ENCODE results near the gene SYNC.
A peak's percentile ranks its signal among the peaks of the same experiment; 100 is the strongest.
"Not testable (repeated sequence)": the region's sequence is repeated elsewhere in the genome, so short reads cannot be mapped to it uniquely, and the experiment has no call there.

The SYNC gene

GRCh38 chr1:32659581-32659980 is 43.0 kb downstream of the SYNC start:
- FAIRE-seq (no peak), DNase-seq (ENCODE audit: insufficient read length, low spot score) (no peak)
- TF ChIP-seq POLR2A (IDR thresholded peaks at IDR 0.05; ENCODE audit: low read depth, low read length), result no peak

DNA sequence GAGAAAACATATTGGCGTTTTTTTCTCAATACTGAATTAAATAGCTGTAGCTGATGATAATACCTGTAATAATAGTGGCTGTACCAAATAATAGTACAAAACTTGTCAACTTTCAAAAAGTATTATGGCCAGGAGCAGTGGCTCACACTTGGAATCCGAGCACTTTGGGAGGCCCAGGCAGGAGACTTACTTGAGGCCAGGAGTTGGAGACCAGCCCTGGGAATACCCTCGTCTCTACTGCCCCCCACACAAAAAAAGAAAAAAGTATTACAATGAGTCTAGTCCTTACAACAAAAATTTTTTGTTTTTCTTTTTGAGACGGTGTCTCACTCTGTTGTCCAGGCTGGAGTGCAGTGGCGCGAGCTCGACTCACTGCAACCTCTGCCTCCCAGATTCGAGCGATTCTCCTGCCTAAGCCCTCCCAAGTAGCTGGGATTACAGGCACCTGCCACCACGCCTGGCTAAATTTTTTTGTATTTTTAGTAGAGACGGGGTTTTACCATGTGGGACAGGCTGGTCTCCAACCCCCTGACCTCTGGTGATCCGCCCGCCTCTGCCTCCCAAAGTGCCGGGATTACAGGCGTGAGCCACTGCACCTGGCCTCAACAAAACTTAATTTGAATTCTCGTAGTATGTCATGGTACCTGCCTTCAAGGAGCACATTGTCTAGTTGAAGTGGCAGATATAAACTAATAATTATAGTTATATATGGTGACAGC is 50.2 kb downstream of the SYNC start:
- TF ChIP-seq POLR2A (IDR thresholded peaks at IDR 0.05; ENCODE audit: low read depth, low read length), result no peak
- DNase-seq (ENCODE audit: insufficient read length, low spot score) (no peak), FAIRE-seq (no peak)

GRCh38 chr1:32651461-32652073 is 51.0 kb downstream of the SYNC start:
- no peak for FAIRE-seq
- DNase-seq (ENCODE audit: insufficient read length, low spot score), result peak; percentile 41
- TF ChIP-seq POLR2A (IDR thresholded peaks at IDR 0.05; ENCODE audit: low read depth, low read length), result no peak

DNA sequence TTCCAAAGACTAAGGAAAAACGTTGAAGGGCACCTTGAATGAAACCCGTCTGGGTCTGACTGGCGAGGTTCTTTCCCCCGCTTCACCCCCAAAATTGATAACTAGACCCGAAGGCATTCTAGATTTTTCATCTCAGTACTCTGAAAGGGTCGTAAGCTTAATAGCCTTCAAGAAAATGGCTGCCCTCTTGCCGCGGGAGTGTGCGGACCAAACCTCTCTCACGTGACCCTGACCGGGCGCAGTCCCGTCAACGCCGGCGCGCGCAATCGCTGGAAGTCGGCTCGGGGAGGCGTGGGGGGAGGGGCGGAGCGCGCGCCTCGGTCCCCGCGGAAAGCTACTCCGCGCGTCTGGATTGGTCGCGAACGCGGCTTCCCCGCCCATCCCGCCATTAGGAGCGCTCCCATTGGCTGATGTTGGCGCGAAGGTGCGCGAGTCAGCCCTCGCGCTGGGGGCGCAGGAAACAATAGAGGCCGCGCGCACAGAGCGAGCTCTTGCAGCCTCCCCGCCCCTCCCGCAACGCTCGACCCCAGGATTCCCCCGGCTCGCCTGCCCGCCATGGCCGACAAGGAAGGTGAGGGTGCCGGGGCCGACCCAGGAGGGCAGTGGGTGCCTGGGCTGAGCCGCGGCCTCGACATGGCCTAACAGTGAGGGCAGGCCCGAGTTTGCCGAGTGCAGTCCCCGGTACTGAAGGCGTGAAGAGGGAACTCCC is 51.7 kb downstream of the SYNC start, which contains the start of gene RBBP4:
RBBP4 (plus strand) TSS at position 457 of the 709 bp plus-strand sequence; CDS start at position 556, 99 bp downstream.
- TF ChIP-seq POLR2A (IDR thresholded peaks at IDR 0.05; ENCODE audit: low read depth, low read length), result peak; percentile 62
- DNase-seq (ENCODE audit: insufficient read length, low spot score) (peak; percentile 86), FAIRE-seq (peak; percentile 70)

DNA sequence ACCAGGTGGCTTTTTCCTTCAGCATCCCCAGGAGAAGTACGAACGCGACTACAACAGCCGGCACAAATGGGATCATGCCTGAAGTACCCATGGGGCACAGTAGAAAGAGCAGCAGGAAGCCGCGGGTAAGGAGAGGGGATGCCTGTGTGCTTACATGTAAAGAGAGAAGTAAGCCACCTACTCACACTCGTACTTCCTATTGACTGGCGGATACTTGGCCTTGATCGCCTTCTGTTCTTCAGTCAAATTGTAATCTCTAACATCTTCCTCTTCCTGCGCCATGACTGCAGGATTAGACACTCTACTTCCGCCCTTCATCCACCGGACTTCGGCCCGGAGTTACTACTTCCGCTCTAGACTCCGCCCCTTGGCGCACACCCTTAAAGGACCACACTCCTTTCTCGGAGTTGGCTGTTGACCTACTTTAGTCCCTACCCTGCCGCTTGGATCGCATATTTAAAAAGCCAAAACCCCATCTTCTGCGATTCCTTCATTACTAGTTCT is 52.3 kb downstream of the SYNC start, which contains the start of gene ZBTB8OS:
ZBTB8OS (minus strand) TSS at position 303 of the 504 bp plus-strand sequence; CDS start at position 282, 21 bp downstream.
- TF ChIP-seq POLR2A (IDR thresholded peaks at IDR 0.05; ENCODE audit: low read depth, low read length), result peak; percentile 61
- FAIRE-seq (peak; percentile 93), DNase-seq (ENCODE audit: insufficient read length, low spot score) (peak; percentile 85)

- DNase-seq (ENCODE audit: insufficient read length, low spot score), result no peak
- no peak for TF ChIP-seq POLR2A (IDR thresholded peaks at IDR 0.05; ENCODE audit: low read depth, low read length)
- no peak for FAIRE-seq
These were observed 55.0 kb downstream of the SYNC start for GRCh38 chr1:32647308-32648134.

DNA sequence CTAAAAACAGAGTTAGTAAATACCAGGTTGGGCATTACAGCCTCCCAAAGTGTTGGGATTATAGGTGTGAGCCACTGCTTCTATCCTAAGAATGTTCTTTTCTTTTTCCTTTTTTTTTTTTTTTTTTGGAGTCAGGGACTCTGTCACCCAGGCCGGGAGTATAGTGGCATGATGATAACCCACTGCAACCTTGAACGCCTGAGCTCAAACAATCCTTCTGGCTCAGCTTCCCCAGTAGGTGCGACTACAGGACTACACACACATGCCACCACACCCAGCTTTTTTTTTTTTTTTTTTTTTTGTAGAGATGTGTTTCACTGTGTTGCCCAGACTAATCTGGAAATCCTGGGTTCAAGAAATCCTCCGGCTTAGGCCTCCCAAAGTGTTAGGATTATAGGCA is 58.1 kb downstream of the SYNC start:
- no peak for FAIRE-seq
- TF ChIP-seq POLR2A (IDR thresholded peaks at IDR 0.05; ENCODE audit: low read depth, low read length), result no peak

DNA sequence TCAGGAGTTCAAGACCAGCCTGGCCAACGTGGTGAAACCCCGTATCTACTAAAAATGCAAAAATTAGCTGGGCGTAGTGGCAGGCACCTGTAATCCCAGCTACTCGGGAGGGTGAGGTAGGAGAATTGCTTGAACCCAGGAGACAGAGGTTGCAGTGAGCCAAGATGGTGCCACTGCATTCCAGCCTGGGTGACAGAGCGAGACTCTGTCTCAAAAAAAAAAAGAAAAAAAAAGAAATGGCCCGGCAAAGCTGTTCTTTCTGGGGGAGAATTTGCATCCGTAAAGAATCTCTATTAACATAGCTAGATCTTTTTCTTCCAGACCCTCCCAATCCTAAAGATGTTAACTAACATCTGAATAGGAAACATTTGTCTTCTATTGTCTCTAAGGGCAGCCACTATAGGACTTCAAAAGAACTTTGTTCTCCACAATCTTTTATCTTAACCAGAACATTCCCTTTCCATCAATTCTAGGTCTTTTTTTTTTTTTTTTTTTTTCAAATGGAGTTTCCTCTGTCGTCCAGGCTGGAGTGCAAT is 60.2 kb downstream of the SYNC start:
- not testable (repeated sequence) for FAIRE-seq; DNase-seq (ENCODE audit: insufficient read length, low spot score)

More for the DNA sequence above, 58.1 kb downstream of the SYNC start:
- no peak for DNase-seq (ENCODE audit: insufficient read length, low spot score)

- DNase-seq (ENCODE audit: insufficient read length, low spot score) (no peak), FAIRE-seq (no peak)
- TF ChIP-seq POLR2A (IDR thresholded peaks at IDR 0.05; ENCODE audit: low read depth, low read length), result no peak
These were observed 63.0 kb downstream of the SYNC start for GRCh38 chr1:32639489-32640075.

GRCh38 chr1:32636914-32637645 is 65.5 kb downstream of the SYNC start:
- FAIRE-seq (no peak), DNase-seq (ENCODE audit: insufficient read length, low spot score) (no peak)
- TF ChIP-seq POLR2A (IDR thresholded peaks at IDR 0.05; ENCODE audit: low read depth, low read length), result no peak

- DNase-seq (ENCODE audit: insufficient read length, low spot score) (no peak), FAIRE-seq (no peak)
- TF ChIP-seq POLR2A (IDR thresholded peaks at IDR 0.05; ENCODE audit: low read depth, low read length), result no peak
These were observed 66.9 kb downstream of the SYNC start for GRCh38 chr1:32635508-32636277.
